Astrocyte (in vitro differentiated cells and primary cell): ENCODE results near the gene DRC7. TPM values are rescaled to one million over a fixed set of nuclear protein-coding genes. Genes with fewer than 3 reads are reported as not detected.

Experiments used
- DNase-seq: peaks from one replicate; pipeline ENCODE4 v3.0.0-alpha.2; 2010; ENCODE audit warnings: low read depth
- FAIRE-seq: peaks from 2 replicates; lab custom pipeline; 2011; peaks lifted over from hg19 to GRCh38; lab: Jason Lieb, UNC
- H2AFZ ChIP-seq: 2 replicates; pipeline ENCODE4 v1.6.0; 2012; ENCODE audit warnings: low read depth, low read length, inconsistent platforms
- H3K27ac ChIP-seq: 2 replicates; pipeline ENCODE4 v1.5.1; 2011; ENCODE audit warnings: low read depth, low read length, inconsistent platforms
- H3K27me3 ChIP-seq: 2 replicates; pipeline ENCODE4 v1.6.0; 2011; ENCODE audit warnings: low read length, inconsistent platforms; ENCODE audit not compliant: insufficient read depth
- H3K36me3 ChIP-seq: 2 replicates; pipeline ENCODE4 v1.5.1; 2011; ENCODE audit warnings: low read length, inconsistent platforms; ENCODE audit not compliant: insufficient read depth
- H3K4me1 ChIP-seq: 2 replicates; pipeline ENCODE4 v1.5.1; 2011; ENCODE audit warnings: low read length, inconsistent platforms; ENCODE audit not compliant: insufficient read depth
- H3K4me2 ChIP-seq: 2 replicates; pipeline ENCODE4 v1.6.0; 2012; ENCODE audit warnings: low read length, inconsistent platforms
- H3K4me3 ChIP-seq: 2 replicates; pipeline ENCODE4 v1.5.1; 2011; ENCODE audit warnings: low read depth, mild to moderate bottlenecking, low read length, inconsistent platforms; ENCODE audit not compliant: insufficient read depth
- H3K79me2 ChIP-seq: 2 replicates; pipeline ENCODE4 v1.6.0; 2012; ENCODE audit warnings: mild to moderate bottlenecking, low read length, inconsistent platforms; ENCODE audit not compliant: insufficient read depth
- H3K9ac ChIP-seq: 2 replicates; pipeline ENCODE4 v1.6.0; 2012; ENCODE audit warnings: mild to moderate bottlenecking, low read length, inconsistent platforms
- H3K9me3 ChIP-seq: 2 replicates; pipeline ENCODE4 v1.5.1; 2012; ENCODE audit warnings: low read depth, mild to moderate bottlenecking, low read length, inconsistent platforms; ENCODE audit not compliant: insufficient read depth
- H4K20me1 ChIP-seq: 2 replicates; pipeline ENCODE4 v1.6.0; 2012; ENCODE audit warnings: low read length, inconsistent platforms; ENCODE audit not compliant: insufficient read depth
- H3K27ac Mint-ChIP-seq: one replicate; pipeline ENCODE4 v1.8.0; 2021; ENCODE audit warnings: mild to moderate bottlenecking, mixed read lengths; ENCODE audit not compliant: unreplicated experiment
- H3K27me3 Mint-ChIP-seq: one replicate; pipeline ENCODE4 v1.8.0; 2021; ENCODE audit warnings: low read depth, mixed read lengths; ENCODE audit not compliant: unreplicated experiment
- H3K36me3 Mint-ChIP-seq: one replicate; pipeline ENCODE4 v1.8.0; 2021; ENCODE audit warnings: low read depth, mixed read lengths; ENCODE audit not compliant: unreplicated experiment
- H3K4me1 Mint-ChIP-seq: one replicate; pipeline ENCODE4 v1.8.0; 2021; ENCODE audit warnings: low read depth, mixed read lengths; ENCODE audit not compliant: unreplicated experiment
- H3K4me3 Mint-ChIP-seq: one replicate; pipeline ENCODE4 v1.8.0; 2021; ENCODE audit warnings: mild to moderate bottlenecking, moderate library complexity, mixed read lengths; ENCODE audit not compliant: unreplicated experiment
- H3K9me3 Mint-ChIP-seq: one replicate; pipeline ENCODE4 v1.8.0; 2021; ENCODE audit warnings: mild to moderate bottlenecking, mixed read lengths; ENCODE audit not compliant: unreplicated experiment
- EZH2 ChIP-seq: IDR thresholded peaks from 2 replicates; pipeline ENCODE4 v1.6.1; 2012; ENCODE audit warnings: mild to moderate bottlenecking, low read length, inconsistent platforms; ENCODE audit not compliant: insufficient read depth
- total RNA-seq: library from RNA; stranded (reverse); gene quantifications from 2 replicates; pipeline ENCODE4 v1.2.1, GENCODE V29; 2021
- TF ChIP-seq, protein P1 (sequence below): IDR thresholded peaks from 2 replicates; pipeline ENCODE4 v1.5.1; 2011; ENCODE audit warnings: low read depth, mild to moderate bottlenecking, inconsistent platforms, low read length, moderate library complexity; ENCODE audit not compliant: insufficient read depth

Gene DRC7
- total RNA-seq, 1 donor from 2014 or later, result not detected

DNA sequence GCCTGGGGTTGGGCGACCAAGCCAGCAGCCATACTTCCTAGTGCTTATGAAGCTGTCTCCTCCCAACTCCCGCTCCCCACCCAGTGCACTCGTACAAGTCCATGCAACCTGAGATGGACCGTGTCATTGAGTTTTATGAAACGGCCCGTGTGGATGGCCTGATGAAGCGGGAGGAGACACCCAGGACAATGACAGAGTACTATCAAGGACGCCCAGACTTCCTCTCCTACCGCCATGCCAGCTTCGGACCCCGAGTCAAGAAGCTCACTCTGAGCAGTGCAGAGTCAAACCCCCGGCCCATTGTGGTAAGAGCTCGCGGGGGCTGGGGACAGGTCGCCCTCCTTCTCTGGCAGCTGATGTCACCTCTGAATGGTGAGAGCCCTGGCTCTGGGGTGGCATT is 29.9 kb downstream of the DRC7 start:
- FAIRE-seq (no peak), DNase-seq (no peak)
- Histone ChIP-seq H3K27me3 (no peaks in the 10 kb centered on the region), H3K4me1 (no peaks in the 10 kb centered on the region), H4K20me1 (no peaks in the 10 kb centered on the region), H3K36me3 (no peaks in the 10 kb centered on the region), H2AFZ (no peak overlapping the region), H3K27ac (no peak overlapping the region), H3K9ac (no peak overlapping the region), H3K9me3 (no peaks in the 10 kb centered on the region), H3K4me3 (no peak overlapping the region), H3K79me2 (no peaks in the 10 kb centered on the region), H3K4me2 (no peak overlapping the region)
- Mint-ChIP-seq H3K4me3 (no peak overlapping the region), H3K9me3 (no peaks in the 10 kb centered on the region), H3K4me1 (no peaks in the 10 kb centered on the region), H3K27ac (no peak overlapping the region), H3K27me3 (peaks cover 12% of the 10 kb centered on the region), H3K36me3 (no peaks in the 10 kb centered on the region)
- no peak for TF ChIP-seq EZH2
- TF ChIP-seq, protein P1, sequence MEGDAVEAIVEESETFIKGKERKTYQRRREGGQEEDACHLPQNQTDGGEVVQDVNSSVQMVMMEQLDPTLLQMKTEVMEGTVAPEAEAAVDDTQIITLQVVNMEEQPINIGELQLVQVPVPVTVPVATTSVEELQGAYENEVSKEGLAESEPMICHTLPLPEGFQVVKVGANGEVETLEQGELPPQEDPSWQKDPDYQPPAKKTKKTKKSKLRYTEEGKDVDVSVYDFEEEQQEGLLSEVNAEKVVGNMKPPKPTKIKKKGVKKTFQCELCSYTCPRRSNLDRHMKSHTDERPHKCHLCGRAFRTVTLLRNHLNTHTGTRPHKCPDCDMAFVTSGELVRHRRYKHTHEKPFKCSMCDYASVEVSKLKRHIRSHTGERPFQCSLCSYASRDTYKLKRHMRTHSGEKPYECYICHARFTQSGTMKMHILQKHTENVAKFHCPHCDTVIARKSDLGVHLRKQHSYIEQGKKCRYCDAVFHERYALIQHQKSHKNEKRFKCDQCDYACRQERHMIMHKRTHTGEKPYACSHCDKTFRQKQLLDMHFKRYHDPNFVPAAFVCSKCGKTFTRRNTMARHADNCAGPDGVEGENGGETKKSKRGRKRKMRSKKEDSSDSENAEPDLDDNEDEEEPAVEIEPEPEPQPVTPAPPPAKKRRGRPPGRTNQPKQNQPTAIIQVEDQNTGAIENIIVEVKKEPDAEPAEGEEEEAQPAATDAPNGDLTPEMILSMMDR, result no peak

DNA sequence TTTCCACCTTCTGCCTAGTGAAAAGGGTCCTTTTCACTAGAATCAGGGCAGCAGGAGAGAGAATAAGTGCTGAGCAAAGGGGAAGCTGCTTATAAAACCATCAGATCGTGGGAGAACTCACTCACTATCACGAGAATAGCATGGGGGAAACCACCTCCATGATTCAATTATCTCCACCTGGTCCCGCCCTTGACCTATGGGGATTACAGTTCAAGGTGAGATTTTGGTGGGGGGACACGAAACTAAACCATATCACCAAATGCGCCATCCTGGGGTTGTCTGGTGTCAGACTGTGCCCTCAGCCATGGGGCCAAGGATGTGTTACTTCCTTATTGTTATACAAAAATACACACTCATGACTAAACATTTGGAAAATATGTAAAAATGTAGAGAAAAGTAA is 30.5 kb downstream of the DRC7 start:
- Histone ChIP-seq H3K27ac (no peak overlapping the region), H3K27me3 (no peaks in the 10 kb centered on the region), H3K9ac (no peak overlapping the region), H3K36me3 (no peaks in the 10 kb centered on the region), H2AFZ (no peak overlapping the region), H3K79me2 (no peaks in the 10 kb centered on the region), H3K4me1 (no peaks in the 10 kb centered on the region), H3K9me3 (no peaks in the 10 kb centered on the region), H3K4me3 (no peak overlapping the region), H3K4me2 (no peak overlapping the region), H4K20me1 (no peaks in the 10 kb centered on the region)
- H3K27ac Mint-ChIP-seq, result no peak overlapping the region
- TF ChIP-seq EZH2, result no peak
- TF ChIP-seq, protein P1, result no peak
- H3K4me3 Mint-ChIP-seq, result no peak overlapping the region
- FAIRE-seq (no peak), DNase-seq (no peak)
- no peaks in the 10 kb centered on the region for H3K36me3 Mint-ChIP-seq
- H3K4me1 Mint-ChIP-seq, result no peaks in the 10 kb centered on the region
- peaks cover 11% of the 10 kb centered on the region for H3K27me3 Mint-ChIP-seq
- H3K9me3 Mint-ChIP-seq, result no peaks in the 10 kb centered on the region

DNA sequence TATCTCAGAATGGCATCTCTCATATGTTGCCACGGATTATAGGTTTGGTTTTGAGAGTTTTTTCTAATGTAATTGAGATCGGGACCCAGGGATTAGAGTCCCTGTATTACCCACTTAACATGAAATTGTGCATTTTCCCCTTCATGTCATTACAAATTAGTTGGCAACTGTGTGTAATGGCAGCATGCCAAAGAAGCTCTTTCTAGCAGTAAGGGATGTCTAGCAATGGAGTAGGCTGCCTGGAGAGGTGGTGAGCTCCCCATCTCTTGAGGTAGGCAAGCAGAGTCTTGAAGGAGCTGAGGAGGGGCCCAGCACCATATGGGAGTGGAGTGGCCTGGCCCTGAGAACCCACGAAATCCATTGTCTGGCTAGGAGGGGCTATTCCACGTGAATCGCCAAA is 30.9 kb downstream of the DRC7 start:
- DNase-seq (no peak), FAIRE-seq (no peak)
- H3K79me2 ChIP-seq, result no peaks in the 10 kb centered on the region
- no peak overlapping the region for H3K9ac ChIP-seq
- H3K27me3 ChIP-seq, result no peaks in the 10 kb centered on the region
- Mint-ChIP-seq H3K36me3 (no peaks in the 10 kb centered on the region), H3K9me3 (no peaks in the 10 kb centered on the region), H3K27me3 (peaks cover 11% of the 10 kb centered on the region), H3K27ac (no peak overlapping the region), H3K4me3 (no peak overlapping the region), H3K4me1 (no peaks in the 10 kb centered on the region)
- H3K36me3 ChIP-seq, result no peaks in the 10 kb centered on the region
- no peak overlapping the region for H3K27ac ChIP-seq
- no peak for TF ChIP-seq EZH2
- TF ChIP-seq, protein P1, result no peak
- H3K9me3 ChIP-seq, result no peaks in the 10 kb centered on the region
- H3K4me2 ChIP-seq, result no peak overlapping the region
- H3K4me3 ChIP-seq, result no peak overlapping the region
- H2AFZ ChIP-seq, result no peak overlapping the region
- H3K4me1 ChIP-seq, result no peaks in the 10 kb centered on the region
- no peaks in the 10 kb centered on the region for H4K20me1 ChIP-seq
